GM21528 (cell line): Measurements from ENCODE around the gene TSR3.
"Not testable (repeated sequence)": the region's sequence is repeated elsewhere in the genome, so short reads cannot be mapped to it uniquely, and the experiment has no call there.

Experiments
- ATAC-seq: cut with Tn5 transposase; IDR thresholded peaks from one replicate; pipeline ENCODE4 v1.9.1; 2021; ENCODE audit warnings: mild to moderate bottlenecking, moderate library complexity; ENCODE audit not compliant: unreplicated experiment, low FRiP score

The TSR3 gene

DNA sequence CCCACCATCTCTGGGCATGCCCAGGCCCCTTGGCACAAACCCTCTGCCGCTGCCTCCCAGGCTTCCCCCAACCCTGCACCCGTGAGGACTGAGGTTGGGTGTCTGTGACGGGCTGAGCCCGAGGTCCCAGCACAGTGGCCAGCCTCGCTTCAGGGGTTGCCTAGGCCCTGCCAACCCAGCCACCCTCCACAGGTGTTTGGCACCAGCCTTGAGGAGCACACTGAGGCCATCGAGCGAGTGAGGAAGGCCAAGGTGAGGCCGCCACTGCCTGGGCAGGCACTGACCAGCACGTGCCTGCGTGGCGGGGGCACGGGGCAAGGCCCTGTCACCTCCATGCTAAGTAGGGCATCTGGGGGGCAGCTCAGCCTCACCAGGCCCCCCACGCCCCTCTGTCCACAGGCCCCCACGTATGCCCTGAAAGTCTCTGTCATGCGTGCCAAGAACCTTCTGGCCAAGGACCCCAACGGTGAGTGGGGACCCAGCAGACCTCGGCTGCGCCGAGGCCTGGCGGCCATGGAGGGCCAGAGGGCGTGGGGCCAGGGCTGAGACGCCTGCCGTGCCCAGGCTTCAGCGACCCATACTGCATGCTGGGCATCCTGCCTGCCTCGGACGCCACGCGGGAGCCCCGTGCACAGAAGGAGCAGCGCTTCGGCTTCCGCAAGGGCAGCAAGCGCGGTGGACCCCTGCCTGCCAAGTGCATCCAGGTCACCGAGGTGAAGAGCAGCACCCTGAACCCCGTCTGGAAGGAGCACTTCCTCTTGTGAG is 10.8 kb downstream of the TSR3 start:
- no peak for ATAC-seq

GRCh38 chr16:1338855-1339675 is 12.6 kb downstream of the TSR3 start:
- no peak for ATAC-seq

- no peak for ATAC-seq
Observed at GRCh38 chr16:1338119-1338730, 13.5 kb downstream of the TSR3 start.

GRCh38 chr16:1337486-1337885 is 14.2 kb downstream of the TSR3 start:
- no peak for ATAC-seq

GRCh38 chr16:1336619-1337018 is 15.1 kb downstream of the TSR3 start:
- no peak for ATAC-seq

- no peak for ATAC-seq
Observed at GRCh38 chr16:1335996-1336395, 15.7 kb downstream of the TSR3 start.

- ATAC-seq, result no peak
Observed at GRCh38 chr16:1335211-1335971, 16.3 kb downstream of the TSR3 start.

- ATAC-seq, result no peak
Observed at GRCh38 chr16:1334739-1335138, 16.9 kb downstream of the TSR3 start.

- ATAC-seq, result no peak
Observed at GRCh38 chr16:1333854-1334700, 17.6 kb downstream of the TSR3 start.

DNA sequence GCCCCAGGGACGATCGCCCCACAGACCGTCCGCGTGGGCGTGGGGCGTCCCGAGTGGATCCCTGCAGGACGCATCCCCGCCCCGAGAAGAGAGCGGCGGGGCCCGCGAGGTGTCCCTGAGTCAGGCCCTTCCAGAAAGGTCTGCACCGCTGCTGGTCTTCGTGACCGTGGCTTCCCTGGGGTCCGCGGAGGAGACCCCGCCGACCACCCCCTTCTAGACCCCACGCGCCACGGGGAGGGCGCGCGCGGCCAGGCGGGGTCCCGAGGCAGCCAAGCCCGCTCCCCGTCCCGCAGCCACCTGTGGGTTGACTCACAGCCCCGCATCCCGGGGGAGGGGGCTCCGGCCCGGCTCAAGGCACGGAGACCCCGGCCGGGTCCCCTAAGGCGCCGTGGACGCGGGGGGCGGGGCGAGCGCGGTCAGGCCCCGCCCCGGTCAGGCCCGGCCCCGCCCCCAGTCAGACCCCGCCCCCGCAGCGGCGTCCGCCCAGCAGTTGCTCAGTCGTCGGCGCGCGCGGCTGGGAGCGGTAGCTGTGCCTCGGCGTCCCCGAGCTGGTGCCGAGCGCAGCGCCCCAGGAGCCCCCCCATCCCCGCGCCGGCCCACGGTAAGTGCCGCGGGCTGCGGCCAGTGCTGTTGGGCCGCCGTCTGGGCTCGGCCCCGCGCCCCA is 18.4 kb downstream of the TSR3 start, which contains the start of gene BAIAP3:
Gene BAIAP3, plus strand, starts transcription at position 497 of the 664 bp plus-strand sequence. CDS start 4,905 bp downstream, outside the sequence.
- no peak for ATAC-seq

GRCh38 chr16:1332618-1333148 is 19.0 kb downstream of the TSR3 start:
- no peak for ATAC-seq

DNA sequence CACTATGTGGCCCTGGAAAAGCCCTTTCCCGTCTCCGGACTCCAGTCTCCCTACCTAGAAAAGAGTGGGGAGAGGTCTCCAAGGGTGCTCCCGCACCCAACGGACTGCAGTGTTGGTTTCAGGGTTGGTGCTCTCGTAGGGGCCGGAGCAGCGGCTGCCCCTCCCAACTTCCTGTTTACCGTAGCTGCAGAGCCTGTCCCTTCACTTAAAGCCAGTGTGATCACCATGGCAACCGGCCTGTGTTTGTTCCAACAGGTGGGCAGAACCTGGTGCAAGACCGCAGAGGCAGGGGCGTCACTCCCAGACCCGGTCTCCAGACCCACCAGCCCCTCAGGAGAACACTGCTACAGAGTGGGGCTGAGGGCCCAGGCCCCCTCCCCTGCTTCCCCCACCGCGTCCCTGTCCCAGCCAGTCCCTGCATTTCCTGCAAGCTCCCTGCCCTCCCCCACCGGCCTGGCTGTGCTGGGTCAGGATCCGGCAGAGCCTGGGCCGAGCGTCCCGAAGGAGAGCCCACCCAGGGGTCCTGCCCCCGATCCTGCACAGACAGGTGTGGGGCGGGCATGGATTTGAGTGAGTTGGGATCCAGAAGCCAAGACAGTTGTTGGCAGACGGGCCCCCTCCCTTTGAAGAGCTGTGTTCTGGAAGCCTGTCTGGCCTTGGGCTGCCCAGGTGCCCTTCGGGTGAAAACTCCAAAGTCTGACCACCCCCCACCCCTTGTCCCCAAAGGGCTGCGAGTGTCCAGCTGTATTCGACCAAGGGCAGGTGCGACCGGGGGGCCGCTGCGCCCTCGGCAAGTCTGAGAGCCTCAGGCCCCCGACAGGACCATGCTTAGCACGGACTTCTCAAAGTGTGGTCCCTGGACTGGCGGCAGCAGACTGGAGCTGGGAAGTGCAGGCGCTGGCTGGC is 19.7 kb downstream of the TSR3 start:
- no peak for ATAC-seq

- ATAC-seq, result no peak
Observed at GRCh38 chr16:1330931-1331711, 20.6 kb downstream of the TSR3 start.

- no peak for ATAC-seq
Observed at GRCh38 chr16:1330260-1330914, 21.3 kb downstream of the TSR3 start.

GRCh38 chr16:1328961-1329360 is 22.7 kb downstream of the TSR3 start:
- not testable (repeated sequence) for ATAC-seq

DNA sequence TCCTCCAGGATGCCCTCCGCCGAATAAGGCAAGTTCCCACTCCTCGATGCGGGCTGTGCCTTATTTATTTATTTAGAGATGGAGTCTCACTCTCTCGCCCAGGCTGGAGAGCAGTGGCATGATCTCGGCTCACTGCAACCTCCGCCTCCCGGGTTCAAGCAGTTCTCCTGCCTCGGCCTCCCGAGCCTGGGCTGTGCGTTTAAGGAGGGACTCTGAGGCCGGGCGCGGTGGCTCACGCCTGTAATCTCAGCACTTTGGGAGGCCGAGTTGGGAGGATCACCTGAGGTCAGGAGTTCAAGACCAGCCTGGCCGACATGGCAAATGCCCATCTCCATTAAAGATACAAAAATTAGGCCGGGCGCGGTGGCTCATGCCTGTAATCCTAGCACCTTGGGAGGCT is 23.5 kb downstream of the TSR3 start:
- not testable (repeated sequence) for ATAC-seq

DNA sequence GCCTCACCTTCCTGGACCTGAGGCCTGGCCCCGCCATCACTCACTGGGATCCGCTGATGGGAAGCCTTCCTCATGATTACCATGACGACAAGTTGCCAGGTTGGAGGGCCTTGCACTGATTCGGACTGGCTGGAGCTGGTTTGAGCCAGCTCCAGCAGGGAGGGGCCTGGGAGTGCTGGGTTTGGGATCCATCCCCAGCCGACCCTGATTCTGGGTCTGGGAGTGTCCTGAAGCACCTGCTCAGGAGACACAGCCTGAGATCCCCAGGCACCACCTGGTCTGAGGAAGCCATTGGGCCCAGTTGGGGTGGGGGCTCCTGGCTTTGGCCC is 24.1 kb downstream of the TSR3 start:
- ATAC-seq, result no peak
